T-helper 1 cell treated with Interleukin-12 subunit alpha and Interleukin-12 subunit beta and Interleukin-4 antibody, amounts not matched to agents 30 ng/mL and 1 ng/mL, for 36 hours (primary cell): Measurements from ENCODE around the gene MAPT. TPM values are rescaled to one million over a fixed set of nuclear protein-coding genes. Genes with fewer than 3 reads are reported as not detected.
"Not testable (repeated sequence)": the region's sequence is repeated elsewhere in the genome, so short reads cannot be mapped to it uniquely, and the experiment has no call there.

Source experiments
- intact Hi-C: fragments of 100-400 bp; cut with micrococcal nuclease; formaldehyde crosslinking; loops from one replicate; pipeline ENCODE4 v1.15.1; 2024
- total RNA-seq: library from RNA; stranded (reverse); gene quantifications from 2 replicates; pipeline ENCODE4 v1.2.3, GENCODE V29; 2022

The MAPT gene
- total RNA-seq, 1 donor from 2014 or later, result 0.25 TPM

- intact Hi-C loops, result no loop called here
These were observed 55.5 kb downstream of the MAPT start for GRCh38 chr17:45949755-45950320.

- intact Hi-C loops, result no loop called here
These were observed 56.5 kb downstream of the MAPT start for GRCh38 chr17:45950888-45951287.

GRCh38 chr17:45951403-45951802, 57.0 kb downstream of the MAPT start:
- intact Hi-C loops, result no loop called here

GRCh38 chr17:45951941-45952340, 57.6 kb downstream of the MAPT start:
- intact Hi-C loops, result no loop called here

GRCh38 chr17:45952814-45953320, 58.5 kb downstream of the MAPT start:
- intact Hi-C loops, result no loop called here

GRCh38 chr17:45953561-45953960, 59.2 kb downstream of the MAPT start:
- intact Hi-C loops, result no loop called here

- intact Hi-C loops, result no loop called here
These were observed 60.6 kb downstream of the MAPT start for GRCh38 chr17:45954914-45955313.

GRCh38 chr17:45955326-45955725, 61.0 kb downstream of the MAPT start:
- intact Hi-C loops, result no loop called here

- intact Hi-C loops, result no loop called here
These were observed 61.7 kb downstream of the MAPT start for GRCh38 chr17:45956090-45956489.

- intact Hi-C loops, result not testable (repeated sequence)
These were observed 62.4 kb downstream of the MAPT start for GRCh38 chr17:45956746-45957145.

GRCh38 chr17:45958307-45958706, 64.0 kb downstream of the MAPT start:
- intact Hi-C loops, result no loop called here

- intact Hi-C loops, result no loop called here
These were observed 64.8 kb downstream of the MAPT start for GRCh38 chr17:45958994-45959665.

GRCh38 chr17:45960311-45960710, 66.0 kb downstream of the MAPT start:
- intact Hi-C loops, result no loop called here

- intact Hi-C loops, result no loop called here
These were observed 66.9 kb downstream of the MAPT start for GRCh38 chr17:45961206-45961605.

GRCh38 chr17:45962221-45962972, 68.0 kb downstream of the MAPT start:
- intact Hi-C loops, result no loop called here

GRCh38 chr17:45963283-45963682, 68.9 kb downstream of the MAPT start:
- intact Hi-C loops, result no loop called here

- intact Hi-C loops, result no loop called here
These were observed 69.5 kb downstream of the MAPT start for GRCh38 chr17:45963889-45964288.

GRCh38 chr17:45964634-45965033, 70.3 kb downstream of the MAPT start:
- intact Hi-C loops, result no loop called here

- intact Hi-C loops, result no loop called here
These were observed 71.5 kb downstream of the MAPT start for GRCh38 chr17:45965812-45966211.

- intact Hi-C loops, result no loop called here
These were observed 72.4 kb downstream of the MAPT start for GRCh38 chr17:45966606-45967280.

GRCh38 chr17:45967378-45967777, 73.0 kb downstream of the MAPT start:
- intact Hi-C loops, result no loop called here

GRCh38 chr17:45968732-45969131, 74.4 kb downstream of the MAPT start:
- intact Hi-C loops, result no loop called here
